D721Med (cell line): Measurements from ENCODE around the gene SBDS.
"Not testable (repeated sequence)": the region's sequence is repeated elsewhere in the genome, so short reads cannot be mapped to it uniquely, and the experiment has no call there.

ENCODE experiments used
- DNase-seq: peaks from one replicate; pipeline ENCODE4 v3.0.0; 2011; ENCODE audit warnings: low spot score; ENCODE audit not compliant: insufficient read length
- FAIRE-seq: peaks from 2 replicates; lab custom pipeline; 2011; peaks lifted over from hg19 to GRCh38; lab: Jason Lieb, UNC
- TF ChIP-seq, protein P1 (sequence below): IDR thresholded peaks from 2 replicates; pipeline ENCODE4 v1.5.1; 2012; ENCODE audit warnings: mild to moderate bottlenecking, control low read depth; ENCODE audit not compliant: insufficient read depth; ENCODE audit errors: missing control alignments

Gene SBDS

DNA sequence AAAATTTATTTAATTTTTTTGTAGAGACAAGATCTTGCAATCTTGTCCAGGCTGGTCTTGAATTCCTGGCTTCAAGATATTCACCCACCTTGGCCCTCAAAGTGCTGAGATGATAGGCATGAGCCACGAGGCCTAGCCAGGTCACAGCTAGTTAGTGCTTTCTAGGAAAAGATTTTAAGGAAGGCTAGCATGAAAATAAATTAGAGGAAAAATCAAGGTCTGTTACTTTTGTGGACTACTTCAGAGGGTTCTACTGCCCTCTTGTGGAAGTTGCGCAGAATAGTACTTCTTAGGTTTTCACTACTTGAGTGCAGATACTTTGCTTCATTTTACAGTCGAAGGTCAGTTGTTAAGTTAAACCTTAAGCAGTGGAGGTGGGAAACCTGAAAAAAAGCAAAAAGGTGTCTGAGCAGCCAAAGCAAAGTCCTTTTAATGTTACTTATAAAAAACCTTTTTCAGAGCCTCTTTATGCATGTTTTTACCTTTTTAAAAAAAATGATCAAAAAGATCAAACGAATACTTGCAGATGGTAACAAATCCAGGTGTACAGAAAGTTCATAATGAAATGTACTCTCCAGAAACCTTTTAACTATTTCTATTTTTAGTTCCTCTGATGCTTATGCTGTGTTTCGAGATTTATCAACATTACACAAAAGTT is 5.3 kb upstream of the SBDS start:
- DNase-seq: not testable (repeated sequence)

DNA sequence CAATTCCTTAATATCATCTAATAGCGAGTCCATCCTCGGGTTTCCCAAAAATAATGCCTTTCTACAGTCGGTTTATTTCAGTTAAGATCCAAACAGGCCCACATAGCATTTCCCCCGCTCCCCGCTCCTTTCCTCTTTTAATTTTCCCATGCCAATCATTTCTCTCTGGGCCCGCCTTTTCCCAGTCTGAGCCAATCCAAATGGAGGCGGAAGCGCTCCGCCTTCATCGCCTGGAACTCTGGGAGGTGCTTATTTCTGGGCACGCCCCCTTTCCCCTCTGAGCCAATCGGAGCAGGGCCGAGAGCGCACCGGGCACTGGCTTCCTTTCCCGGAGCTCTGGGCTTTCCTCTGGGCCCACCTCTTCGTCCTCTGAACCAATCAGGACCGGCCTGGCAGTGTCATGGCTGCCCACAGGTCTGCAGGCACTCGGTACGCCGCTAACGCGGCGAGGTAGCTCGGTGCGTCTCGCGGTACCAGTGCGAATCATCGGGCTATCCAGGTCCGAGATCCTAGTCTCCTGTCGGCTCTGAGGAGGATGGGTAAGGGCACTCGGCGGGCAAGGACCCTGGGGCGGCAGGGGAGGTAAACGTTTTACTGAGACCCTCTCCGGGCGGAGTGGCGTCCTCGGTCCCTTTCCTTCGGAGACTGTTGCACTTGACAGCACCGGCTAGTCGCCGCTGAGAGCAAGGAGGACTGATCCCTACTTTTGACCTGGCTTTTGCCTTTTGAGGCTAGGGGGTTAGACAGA is 1.2 kb upstream of the SBDS start, which contains the start of gene TYW1:
TYW1 (plus strand) TSS at position 390 of the 748 bp plus-strand sequence; CDS start at position 536, 146 bp downstream.
- FAIRE-seq, DNase-seq: not testable (repeated sequence)

More for the DNA sequence above, 5.3 kb upstream of the SBDS start:
- TF ChIP-seq, protein P1, sequence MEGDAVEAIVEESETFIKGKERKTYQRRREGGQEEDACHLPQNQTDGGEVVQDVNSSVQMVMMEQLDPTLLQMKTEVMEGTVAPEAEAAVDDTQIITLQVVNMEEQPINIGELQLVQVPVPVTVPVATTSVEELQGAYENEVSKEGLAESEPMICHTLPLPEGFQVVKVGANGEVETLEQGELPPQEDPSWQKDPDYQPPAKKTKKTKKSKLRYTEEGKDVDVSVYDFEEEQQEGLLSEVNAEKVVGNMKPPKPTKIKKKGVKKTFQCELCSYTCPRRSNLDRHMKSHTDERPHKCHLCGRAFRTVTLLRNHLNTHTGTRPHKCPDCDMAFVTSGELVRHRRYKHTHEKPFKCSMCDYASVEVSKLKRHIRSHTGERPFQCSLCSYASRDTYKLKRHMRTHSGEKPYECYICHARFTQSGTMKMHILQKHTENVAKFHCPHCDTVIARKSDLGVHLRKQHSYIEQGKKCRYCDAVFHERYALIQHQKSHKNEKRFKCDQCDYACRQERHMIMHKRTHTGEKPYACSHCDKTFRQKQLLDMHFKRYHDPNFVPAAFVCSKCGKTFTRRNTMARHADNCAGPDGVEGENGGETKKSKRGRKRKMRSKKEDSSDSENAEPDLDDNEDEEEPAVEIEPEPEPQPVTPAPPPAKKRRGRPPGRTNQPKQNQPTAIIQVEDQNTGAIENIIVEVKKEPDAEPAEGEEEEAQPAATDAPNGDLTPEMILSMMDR: peak; percentile 33
- peak; percentile 83 for FAIRE-seq

DNA sequence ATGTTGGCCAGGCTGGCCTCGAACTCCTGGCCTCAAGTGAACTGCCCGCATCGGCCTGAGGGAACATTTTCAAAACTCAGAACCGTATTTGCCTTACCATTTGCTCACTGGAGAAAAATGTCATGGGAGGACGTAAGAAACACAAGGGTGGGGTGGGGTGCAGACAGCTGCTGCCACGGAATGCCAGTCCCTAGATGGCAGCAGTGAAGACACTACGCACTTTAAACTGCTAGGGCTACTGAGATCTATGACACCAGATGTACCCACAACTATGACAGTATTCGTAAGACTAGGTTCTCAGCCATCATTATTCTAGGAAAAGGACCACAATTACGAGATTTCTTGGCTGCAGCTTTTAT is 716 bp downstream of the SBDS start:
- TF ChIP-seq, protein P1: peak; percentile 45
- FAIRE-seq, DNase-seq: not testable (repeated sequence)

DNA sequence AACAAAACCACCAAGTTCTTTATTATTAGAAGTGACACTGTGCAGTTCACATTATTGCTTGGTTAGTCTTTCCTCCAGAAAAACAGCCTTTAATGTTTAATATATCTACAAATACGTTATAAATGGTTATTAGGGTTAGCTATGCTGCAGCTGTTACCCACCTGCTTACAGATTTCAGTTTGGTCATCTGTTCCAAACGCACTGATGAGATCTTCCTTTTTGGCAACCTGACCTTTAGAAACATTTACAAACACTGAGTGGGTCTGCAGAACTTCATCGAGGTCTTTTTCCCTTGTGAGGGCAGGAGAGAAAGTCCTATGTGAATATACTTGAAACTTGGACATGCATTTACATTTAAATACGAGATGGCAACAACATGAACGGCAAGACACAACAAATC is 1.3 kb downstream of the SBDS start:
- not testable (repeated sequence) for DNase-seq, FAIRE-seq

DNA sequence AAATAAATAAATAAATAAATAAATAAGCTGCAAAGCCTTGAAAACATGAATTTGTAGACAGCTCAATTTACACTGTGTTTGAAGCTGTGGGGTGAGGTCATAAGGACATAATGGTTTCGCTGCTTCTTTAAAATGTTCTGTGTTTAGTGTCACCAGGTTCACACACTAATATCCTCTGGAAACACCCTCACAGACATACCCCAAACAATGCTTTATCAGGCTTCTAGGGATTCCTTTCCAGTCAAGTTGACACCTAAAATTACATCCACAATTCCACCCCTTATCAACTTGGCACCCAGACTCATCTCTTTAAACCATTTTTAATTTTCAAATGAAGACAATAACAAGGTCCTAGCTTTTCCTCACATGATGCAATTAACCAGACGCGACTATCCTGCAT is 5.8 kb downstream of the SBDS start:
- not testable (repeated sequence) for DNase-seq, FAIRE-seq

DNA sequence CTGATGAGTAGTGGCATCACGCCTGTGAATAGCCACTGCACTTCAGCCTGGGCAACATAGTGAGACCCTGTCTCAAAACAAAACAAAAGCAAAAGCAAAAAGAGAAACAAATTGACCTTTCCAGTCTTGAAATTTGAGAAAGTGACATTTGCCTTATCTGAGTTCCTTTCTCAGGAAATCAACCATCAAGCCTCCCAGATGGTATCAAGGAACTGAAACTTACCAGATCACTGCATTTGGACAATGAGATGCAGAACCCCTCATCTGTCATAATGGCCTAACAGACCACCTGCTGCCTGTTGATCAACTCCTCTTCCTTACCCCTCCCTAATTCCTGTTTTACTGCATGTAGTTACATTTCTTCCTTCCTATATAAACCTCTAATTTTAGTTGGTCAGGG is 15.1 kb downstream of the SBDS start:
- FAIRE-seq: not testable (repeated sequence)

DNA sequence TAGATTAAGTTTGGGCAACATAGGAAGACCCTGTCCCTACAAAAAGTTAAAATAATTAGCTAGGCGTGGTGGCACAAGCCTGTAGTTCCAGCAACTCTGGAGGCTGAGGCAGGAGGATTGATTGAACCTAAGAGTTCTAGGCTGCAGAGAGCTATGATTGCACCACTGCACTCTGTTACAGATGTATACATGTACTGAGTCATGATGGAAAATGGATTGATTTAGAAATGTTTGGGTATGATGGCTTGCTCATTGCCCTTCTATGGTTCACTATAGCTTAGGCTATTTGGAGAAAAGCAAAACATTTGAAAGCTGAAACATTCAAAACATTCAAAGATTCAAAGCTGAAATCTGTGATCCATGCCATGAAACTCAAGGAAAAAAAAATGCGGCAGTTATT is 16.4 kb downstream of the SBDS start:
- not testable (repeated sequence) for FAIRE-seq, DNase-seq

More for the DNA sequence above, 15.1 kb downstream of the SBDS start:
- not testable (repeated sequence) for DNase-seq

DNA sequence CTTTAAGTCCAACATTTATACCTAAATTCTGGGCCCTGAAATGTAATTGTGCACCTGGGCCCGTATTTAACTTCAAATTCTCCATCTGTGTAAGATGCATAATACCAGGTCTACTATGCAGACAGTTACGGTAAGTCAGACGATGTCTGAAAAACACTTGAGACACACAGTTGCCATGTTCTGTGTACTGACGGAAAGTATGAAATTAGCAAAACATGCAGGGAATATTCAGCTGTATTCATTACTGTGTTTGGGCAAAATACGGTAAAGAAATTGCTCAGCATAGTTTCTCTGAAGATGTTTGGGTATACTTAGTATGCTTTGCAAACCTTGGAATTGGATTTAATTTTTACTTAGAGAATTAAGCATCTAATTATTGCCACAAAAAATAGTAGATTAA is 17.1 kb downstream of the SBDS start:
- DNase-seq: not testable (repeated sequence)
- FAIRE-seq: peak; percentile 66

DNA sequence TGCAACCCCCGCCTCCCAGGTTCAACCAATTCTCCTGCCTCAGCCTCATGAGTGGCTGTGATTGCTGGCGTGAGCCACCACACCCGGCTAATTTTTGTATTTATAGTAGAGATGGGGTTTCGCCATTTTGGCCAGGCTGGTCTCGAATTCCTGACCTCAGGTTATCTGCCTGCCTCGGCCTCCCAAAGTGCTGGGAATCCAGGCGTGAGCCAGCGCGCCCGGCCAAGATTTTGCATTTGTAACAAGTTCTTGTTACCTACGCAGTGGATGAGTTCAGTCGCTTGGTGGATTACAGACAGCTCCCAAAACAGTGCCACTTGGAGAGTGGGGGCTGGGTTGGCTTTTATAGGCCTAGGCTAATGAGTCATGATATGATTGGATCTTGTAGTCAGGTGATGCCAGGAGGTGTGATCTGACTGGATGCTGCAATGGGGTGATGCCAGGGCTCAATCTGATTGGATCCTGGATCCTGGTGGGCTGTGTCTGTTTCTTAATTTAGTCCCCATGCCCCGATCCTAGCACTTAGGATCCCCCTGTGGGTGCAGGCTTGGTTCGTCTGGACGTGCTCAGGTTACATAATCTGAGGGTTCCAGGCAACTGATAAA is 20.3 kb downstream of the SBDS start:
- DNase-seq (no peak), FAIRE-seq (no peak)

DNA sequence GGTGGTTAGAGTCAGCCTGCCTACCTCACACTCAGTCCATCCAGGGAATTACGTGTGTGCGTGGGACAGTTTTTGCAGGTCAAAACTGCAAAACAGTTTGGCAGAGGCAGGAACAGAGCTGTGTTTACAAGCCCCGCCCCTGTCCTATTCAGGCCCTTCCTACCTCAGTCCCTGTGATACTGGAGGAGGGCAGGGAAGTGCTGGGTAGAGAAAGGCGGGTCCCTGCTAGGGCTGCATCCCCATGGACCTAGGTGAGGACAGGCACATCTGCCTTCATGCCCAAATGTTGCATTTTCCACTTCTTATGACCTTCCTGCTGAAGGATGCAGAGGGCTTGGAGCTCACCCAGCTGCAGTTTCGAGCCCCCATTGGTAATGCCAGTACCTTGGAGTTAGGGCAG is 25.1 kb downstream of the SBDS start:
- no peak for FAIRE-seq
- DNase-seq: no peak
- TF ChIP-seq, protein P1: no peak

More for the DNA sequence above, 20.3 kb downstream of the SBDS start:
- TF ChIP-seq, protein P1: no peak

DNA sequence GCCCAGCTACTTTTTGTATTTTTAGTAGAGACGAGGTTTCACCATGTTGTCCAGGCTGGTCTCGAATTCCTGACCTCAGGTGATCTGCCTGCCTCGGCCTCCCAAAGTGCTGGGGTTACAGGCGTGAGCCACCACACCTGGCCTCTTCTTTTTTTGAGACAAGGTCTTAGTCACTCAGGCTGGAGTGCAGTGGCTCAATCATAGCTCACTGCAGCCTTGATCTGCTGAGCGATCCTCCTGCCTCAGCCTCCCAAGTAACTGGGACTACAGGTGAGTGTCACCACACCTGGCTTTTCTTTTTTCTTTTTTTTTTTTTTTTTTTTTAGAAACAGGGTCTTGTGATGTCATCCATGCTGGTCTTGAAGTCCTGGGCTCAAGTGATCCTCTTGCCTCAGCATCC is 26.4 kb downstream of the SBDS start:
- not testable (repeated sequence) for DNase-seq, FAIRE-seq
